ENCODE results near the gene NCOA3. TPM values are rescaled to one million over a fixed set of nuclear protein-coding genes. Genes with fewer than 3 reads are reported as not detected.

NCOA3 gene
- total and polyA plus RNA-seq, 2 experiments from 2014 or later, result 6.7 to 25.8 TPM

DNA sequence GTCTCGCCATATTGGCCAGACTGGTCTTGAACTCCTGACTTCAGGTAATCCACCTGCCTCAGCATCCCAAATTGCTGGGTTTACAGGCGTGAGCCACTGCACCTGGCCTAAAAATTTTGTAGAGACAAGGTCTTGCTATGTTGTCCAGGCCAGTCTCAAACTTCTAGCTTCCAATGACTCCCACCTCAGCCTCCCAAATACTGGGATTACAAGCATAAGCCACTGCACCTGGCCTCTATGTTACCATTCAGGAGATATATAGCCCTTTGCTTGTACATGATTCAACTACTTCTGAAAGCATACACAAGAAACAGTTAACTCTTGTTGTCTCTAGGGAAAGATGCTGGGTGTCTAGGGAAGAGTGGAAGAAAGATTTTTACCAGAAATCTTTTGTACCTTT lies 19.0 kb upstream of the NCOA3 start (continued):
- TF ChIP-seq ZNF331 (CRISPR knock-in tag; IDR thresholded peaks at IDR 0.05; ENCODE audit: low read depth) (no peak), ZNF114 (CRISPR knock-in tag; IDR thresholded peaks at IDR 0.05) (no peak), EZH2phosphoT487 (IDR thresholded peaks at IDR 0.05; ENCODE audit: unreplicated experiment) (no peak), EZH2 (IDR thresholded peaks at IDR 0.05; ENCODE audit: low read depth, unreplicated experiment) (no peak), CREB1 (CRISPR knock-in tag; IDR thresholded peaks at IDR 0.05; ENCODE audit: low read depth) (no peak)
- TF ChIP-seq, protein P1, sequence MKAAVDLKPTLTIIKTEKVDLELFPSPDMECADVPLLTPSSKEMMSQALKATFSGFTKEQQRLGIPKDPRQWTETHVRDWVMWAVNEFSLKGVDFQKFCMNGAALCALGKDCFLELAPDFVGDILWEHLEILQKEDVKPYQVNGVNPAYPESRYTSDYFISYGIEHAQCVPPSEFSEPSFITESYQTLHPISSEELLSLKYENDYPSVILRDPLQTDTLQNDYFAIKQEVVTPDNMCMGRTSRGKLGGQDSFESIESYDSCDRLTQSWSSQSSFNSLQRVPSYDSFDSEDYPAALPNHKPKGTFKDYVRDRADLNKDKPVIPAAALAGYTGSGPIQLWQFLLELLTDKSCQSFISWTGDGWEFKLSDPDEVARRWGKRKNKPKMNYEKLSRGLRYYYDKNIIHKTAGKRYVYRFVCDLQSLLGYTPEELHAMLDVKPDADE (IDR thresholded peaks at IDR 0.05), result no peak

DNA sequence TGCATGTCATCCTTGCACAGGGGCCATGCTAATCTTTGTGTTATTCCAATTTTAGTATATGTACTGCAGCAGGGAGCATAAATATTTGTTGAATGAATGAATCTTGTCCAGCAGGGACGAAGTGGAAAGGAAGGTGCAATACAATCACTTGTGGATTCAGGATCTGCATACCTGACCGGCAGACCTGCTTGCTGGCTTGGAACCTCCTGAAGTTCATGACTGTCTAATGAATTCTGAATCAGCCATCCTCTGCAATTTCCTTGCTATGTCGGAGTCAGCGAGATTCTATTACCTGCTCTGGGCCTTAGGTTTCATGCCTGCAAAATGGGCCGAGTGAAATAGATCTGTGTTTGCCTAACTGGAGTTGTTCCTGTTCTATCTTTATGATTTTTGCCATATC lies 17.4 kb upstream of the NCOA3 start:
- no peak overlapping the region for H3K4me3 ChIP-seq
- no peaks in the 10 kb centered on the region for H3K79me2 ChIP-seq (replicated peaks; ENCODE audit: insufficient read depth)
- Mint-ChIP-seq H3K4me3 (no peak overlapping the region), H3K9me3 (no peaks in the 10 kb centered on the region), H3K27me3 (ENCODE audit: insufficient read depth, low read depth, poor library complexity) (peaks cover 6% of the 10 kb centered on the region), H3K27ac (no peak overlapping the region), H3K36me3 (ENCODE audit: low read depth) (no peaks in the 10 kb centered on the region), H3K4me1 (peaks cover 9% of the 10 kb centered on the region; the same call in 2 of the 3 replicates)
- ATAC-seq (no peak), DNase-seq (ENCODE audit: low spot score) (no peak)
- H3K27ac ChIP-seq (ENCODE audit: low read depth), result no peak overlapping the region
- no peak overlapping the region for H2AFZ ChIP-seq
- H3K4me2 ChIP-seq, result no peak overlapping the region
- no peaks in the 10 kb centered on the region for H3K9me2 ChIP-seq (ENCODE audit: insufficient read depth)
- TF ChIP-seq EZH2phosphoT487 (IDR thresholded peaks at IDR 0.05; ENCODE audit: unreplicated experiment) (no peak), STAT1 (IDR thresholded peaks at IDR 0.05; ENCODE audit: unreplicated experiment) (no peak), ZNF114 (CRISPR knock-in tag; IDR thresholded peaks at IDR 0.05) (no peak), NANOG (IDR thresholded peaks at IDR 0.05; ENCODE audit: borderline replicate concordance) (no peak), ZNF331 (CRISPR knock-in tag; IDR thresholded peaks at IDR 0.05; ENCODE audit: low read depth) (no peak), JUNB (IDR thresholded peaks at IDR 0.05; ENCODE audit: unreplicated experiment) (no peak), EZH2 (IDR thresholded peaks at IDR 0.05; ENCODE audit: low read depth, unreplicated experiment) (no peak), POLR2AphosphoS5 (IDR thresholded peaks at IDR 0.05; ENCODE audit: low read depth) (no peak)
- TF ChIP-seq, protein P2, sequence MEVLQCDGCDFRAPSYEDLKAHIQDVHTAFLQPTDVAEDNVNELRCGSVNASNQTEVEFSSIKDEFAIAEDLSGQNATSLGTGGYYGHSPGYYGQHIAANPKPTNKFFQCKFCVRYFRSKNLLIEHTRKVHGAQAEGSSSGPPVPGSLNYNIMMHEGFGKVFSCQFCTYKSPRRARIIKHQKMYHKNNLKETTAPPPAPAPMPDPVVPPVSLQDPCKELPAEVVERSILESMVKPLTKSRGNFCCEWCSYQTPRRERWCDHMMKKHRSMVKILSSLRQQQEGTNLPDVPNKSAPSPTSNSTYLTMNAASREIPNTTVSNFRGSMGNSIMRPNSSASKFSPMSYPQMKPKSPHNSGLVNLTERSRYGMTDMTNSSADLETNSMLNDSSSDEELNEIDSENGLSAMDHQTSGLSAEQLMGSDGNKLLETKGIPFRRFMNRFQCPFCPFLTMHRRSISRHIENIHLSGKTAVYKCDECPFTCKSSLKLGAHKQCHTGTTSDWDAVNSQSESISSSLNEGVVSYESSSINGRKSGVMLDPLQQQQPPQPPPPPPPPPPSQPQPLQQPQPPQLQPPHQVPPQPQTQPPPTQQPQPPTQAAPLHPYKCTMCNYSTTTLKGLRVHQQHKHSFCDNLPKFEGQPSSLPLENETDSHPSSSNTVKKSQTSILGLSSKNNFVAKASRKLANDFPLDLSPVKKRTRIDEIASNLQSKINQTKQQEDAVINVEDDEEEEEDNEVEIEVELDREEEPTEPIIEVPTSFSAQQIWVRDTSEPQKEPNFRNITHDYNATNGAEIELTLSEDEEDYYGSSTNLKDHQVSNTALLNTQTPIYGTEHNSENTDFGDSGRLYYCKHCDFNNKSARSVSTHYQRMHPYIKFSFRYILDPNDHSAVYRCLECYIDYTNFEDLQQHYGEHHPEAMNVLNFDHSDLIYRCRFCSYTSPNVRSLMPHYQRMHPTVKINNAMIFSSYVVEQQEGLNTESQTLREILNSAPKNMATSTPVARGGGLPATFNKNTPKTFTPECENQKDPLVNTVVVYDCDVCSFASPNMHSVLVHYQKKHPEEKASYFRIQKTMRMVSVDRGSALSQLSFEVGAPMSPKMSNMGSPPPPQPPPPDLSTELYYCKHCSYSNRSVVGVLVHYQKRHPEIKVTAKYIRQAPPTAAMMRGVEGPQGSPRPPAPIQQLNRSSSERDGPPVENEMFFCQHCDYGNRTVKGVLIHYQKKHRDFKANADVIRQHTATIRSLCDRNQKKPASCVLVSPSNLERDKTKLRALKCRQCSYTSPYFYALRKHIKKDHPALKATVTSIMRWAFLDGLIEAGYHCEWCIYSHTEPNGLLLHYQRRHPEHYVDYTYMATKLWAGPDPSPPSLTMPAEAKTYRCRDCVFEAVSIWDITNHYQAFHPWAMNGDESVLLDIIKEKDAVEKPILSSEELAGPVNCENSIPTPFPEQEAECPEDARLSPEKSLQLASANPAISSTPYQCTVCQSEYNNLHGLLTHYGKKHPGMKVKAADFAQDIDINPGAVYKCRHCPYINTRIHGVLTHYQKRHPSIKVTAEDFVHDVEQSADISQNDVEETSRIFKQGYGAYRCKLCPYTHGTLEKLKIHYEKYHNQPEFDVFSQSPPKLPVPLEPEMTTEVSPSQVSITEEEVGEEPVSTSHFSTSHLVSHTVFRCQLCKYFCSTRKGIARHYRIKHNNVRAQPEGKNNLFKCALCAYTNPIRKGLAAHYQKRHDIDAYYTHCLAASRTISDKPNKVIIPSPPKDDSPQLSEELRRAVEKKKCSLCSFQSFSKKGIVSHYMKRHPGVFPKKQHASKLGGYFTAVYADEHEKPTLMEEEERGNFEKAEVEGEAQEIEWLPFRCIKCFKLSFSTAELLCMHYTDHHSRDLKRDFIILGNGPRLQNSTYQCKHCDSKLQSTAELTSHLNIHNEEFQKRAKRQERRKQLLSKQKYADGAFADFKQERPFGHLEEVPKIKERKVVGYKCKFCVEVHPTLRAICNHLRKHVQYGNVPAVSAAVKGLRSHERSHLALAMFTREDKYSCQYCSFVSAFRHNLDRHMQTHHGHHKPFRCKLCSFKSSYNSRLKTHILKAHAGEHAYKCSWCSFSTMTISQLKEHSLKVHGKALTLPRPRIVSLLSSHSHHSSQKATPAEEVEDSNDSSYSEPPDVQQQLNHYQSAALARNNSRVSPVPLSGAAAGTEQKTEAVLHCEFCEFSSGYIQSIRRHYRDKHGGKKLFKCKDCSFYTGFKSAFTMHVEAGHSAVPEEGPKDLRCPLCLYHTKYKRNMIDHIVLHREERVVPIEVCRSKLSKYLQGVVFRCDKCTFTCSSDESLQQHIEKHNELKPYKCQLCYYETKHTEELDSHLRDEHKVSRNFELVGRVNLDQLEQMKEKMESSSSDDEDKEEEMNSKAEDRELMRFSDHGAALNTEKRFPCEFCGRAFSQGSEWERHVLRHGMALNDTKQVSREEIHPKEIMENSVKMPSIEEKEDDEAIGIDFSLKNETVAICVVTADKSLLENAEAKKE (CRISPR knock-in tag; IDR thresholded peaks at IDR 0.05), result no peak
- TF ChIP-seq, protein P3, sequence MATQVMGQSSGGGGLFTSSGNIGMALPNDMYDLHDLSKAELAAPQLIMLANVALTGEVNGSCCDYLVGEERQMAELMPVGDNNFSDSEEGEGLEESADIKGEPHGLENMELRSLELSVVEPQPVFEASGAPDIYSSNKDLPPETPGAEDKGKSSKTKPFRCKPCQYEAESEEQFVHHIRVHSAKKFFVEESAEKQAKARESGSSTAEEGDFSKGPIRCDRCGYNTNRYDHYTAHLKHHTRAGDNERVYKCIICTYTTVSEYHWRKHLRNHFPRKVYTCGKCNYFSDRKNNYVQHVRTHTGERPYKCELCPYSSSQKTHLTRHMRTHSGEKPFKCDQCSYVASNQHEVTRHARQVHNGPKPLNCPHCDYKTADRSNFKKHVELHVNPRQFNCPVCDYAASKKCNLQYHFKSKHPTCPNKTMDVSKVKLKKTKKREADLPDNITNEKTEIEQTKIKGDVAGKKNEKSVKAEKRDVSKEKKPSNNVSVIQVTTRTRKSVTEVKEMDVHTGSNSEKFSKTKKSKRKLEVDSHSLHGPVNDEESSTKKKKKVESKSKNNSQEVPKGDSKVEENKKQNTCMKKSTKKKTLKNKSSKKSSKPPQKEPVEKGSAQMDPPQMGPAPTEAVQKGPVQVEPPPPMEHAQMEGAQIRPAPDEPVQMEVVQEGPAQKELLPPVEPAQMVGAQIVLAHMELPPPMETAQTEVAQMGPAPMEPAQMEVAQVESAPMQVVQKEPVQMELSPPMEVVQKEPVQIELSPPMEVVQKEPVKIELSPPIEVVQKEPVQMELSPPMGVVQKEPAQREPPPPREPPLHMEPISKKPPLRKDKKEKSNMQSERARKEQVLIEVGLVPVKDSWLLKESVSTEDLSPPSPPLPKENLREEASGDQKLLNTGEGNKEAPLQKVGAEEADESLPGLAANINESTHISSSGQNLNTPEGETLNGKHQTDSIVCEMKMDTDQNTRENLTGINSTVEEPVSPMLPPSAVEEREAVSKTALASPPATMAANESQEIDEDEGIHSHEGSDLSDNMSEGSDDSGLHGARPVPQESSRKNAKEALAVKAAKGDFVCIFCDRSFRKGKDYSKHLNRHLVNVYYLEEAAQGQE (IDR thresholded peaks at IDR 0.05; ENCODE audit: unreplicated experiment), result no peak
- TF ChIP-seq, protein P1 (IDR thresholded peaks at IDR 0.05), result no peak
- no peaks in the 10 kb centered on the region for H3K27me3 ChIP-seq (ENCODE audit: insufficient read depth)
- peaks cover 9% of the 10 kb centered on the region; the same call in 1 of the 2 replicates for H3K4me1 ChIP-seq (ENCODE audit: insufficient read depth)
- no peaks in the 10 kb centered on the region for H4K20me1 ChIP-seq (replicated peaks; ENCODE audit: insufficient read depth)
- H3F3A ChIP-seq (replicated peaks; ENCODE audit: low read depth), result no peaks in the 10 kb centered on the region
- H3K36me3 ChIP-seq (ENCODE audit: insufficient read depth), result no peaks in the 10 kb centered on the region

Data from GM23338 (cell line).